Endothelial cell of umbilical vein (primary cell): ENCODE results near the gene SNAPIN. TPM values are rescaled to one million over a fixed set of nuclear protein-coding genes. Genes with fewer than 3 reads are reported as not detected.

Source experiments
- BruUV-seq: library from RNA; stranded (reverse); fragments of 400-500 nt; replicated peaks from 2 replicates; lab custom pipeline; 2021; lab: Mats Ljungman, UMichigan
- CTCF ChIA-PET: fragments of 300-600, 350-600 bp; sonication (Branson Sonifier 250); formaldehyde crosslinking; loops from one replicate; lab custom pipeline; 2021; ENCODE audit warnings: antibody characterized with exemption, inconsistent platforms; lab: Charles Lee
- POLR2A ChIA-PET: fragments of 300-600, 350-600 bp; sonication (Branson Sonifier 250); formaldehyde crosslinking; loops from one replicate; lab custom pipeline; 2021; ENCODE audit warnings: antibody characterized with exemption, inconsistent platforms; lab: Charles Lee
- DNase-seq: peaks from one replicate; pipeline ENCODE4 v3.0.0-alpha.2; 2011; ENCODE audit warnings: low read depth, low spot score
- FAIRE-seq: peaks from 2 replicates; lab custom pipeline; 2011; peaks lifted over from hg19 to GRCh38; lab: Jason Lieb, UNC
- H2AFZ ChIP-seq: 2 replicates; pipeline ENCODE4 v1.6.0; 2012; ENCODE audit warnings: low read depth, low read length, control low read depth, inconsistent platforms
- H3K27ac ChIP-seq: 2 replicates; pipeline ENCODE4 v1.5.1; 2011; ENCODE audit warnings: low read depth, mild to moderate bottlenecking, control low read depth, low read length, moderate library complexity; ENCODE audit not compliant: insufficient read depth
- H3K27me3 ChIP-seq, 2 experiments: 2 replicates each; pipeline versions ENCODE4 v1.6.0 to v1.6.1; 2011; ENCODE audit warnings: low read length in 2 of 2, mixed read lengths in 1 of 2; ENCODE audit not compliant: control insufficient read depth in 2 of 2, insufficient read depth in 2 of 2
- H3K36me3 ChIP-seq, 2 experiments: 2 replicates in 1 of 2; 3 replicates in 1 of 2; pipeline ENCODE4 v1.5.1; 2011; ENCODE audit warnings: low read length in 2 of 2, mild to moderate bottlenecking in 1 of 2, moderate library complexity in 1 of 2; ENCODE audit not compliant: control insufficient read depth in 2 of 2, insufficient read depth in 2 of 2; ENCODE audit errors: extremely low read depth in 1 of 2
- H3K4me1 ChIP-seq: 3 replicates; pipeline ENCODE4 v1.5.1; 2011; ENCODE audit warnings: mild to moderate bottlenecking, low read length; ENCODE audit not compliant: control insufficient read depth, insufficient read depth; ENCODE audit errors: extremely low read depth
- H3K4me2 ChIP-seq: 2 replicates; pipeline ENCODE4 v1.6.1; 2011; ENCODE audit warnings: low read length, control low read depth, mixed read lengths; ENCODE audit not compliant: insufficient read depth
- H3K4me3 ChIP-seq, 3 experiments: fragments of 200-600 bp in 1 of 3; sonication (generic), shearing (Covaris generic) in 1 of 3; replicated peaks in 1 of 3; 2 replicates each; pipeline ENCODE4 v1.5.1; 2011 to 2016; ENCODE audit warnings: control low read depth in 3 of 3, low read length in 3 of 3, mild to moderate bottlenecking in 2 of 3, inconsistent platforms in 1 of 3, low read depth in 1 of 3, moderate library complexity in 1 of 3; ENCODE audit not compliant: insufficient read depth in 1 of 3
- H3K79me2 ChIP-seq: 2 replicates; pipeline ENCODE4 v1.6.0; 2012; ENCODE audit warnings: low read length, inconsistent platforms; ENCODE audit not compliant: control insufficient read depth, insufficient read depth
- H3K9ac ChIP-seq: replicated peaks from 2 replicates; pipeline ENCODE3; 2011; ENCODE audit warnings: low read length, control low read depth; ENCODE audit not compliant: insufficient read depth; ENCODE audit errors: extremely low read depth
- H3K9me1 ChIP-seq: replicated peaks from 3 replicates; pipeline ENCODE4 v1.6.0; 2011; ENCODE audit warnings: mild to moderate bottlenecking, low read length; ENCODE audit not compliant: control insufficient read depth, insufficient read depth; ENCODE audit errors: extremely low read depth
- H3K9me3 ChIP-seq: replicated peaks from 2 replicates; pipeline ENCODE4 v1.5.1; 2012; ENCODE audit warnings: low read length, inconsistent platforms; ENCODE audit not compliant: control insufficient read depth, insufficient read depth
- H4K20me1 ChIP-seq: replicated peaks from 2 replicates; pipeline ENCODE3; 2011; ENCODE audit warnings: mild to moderate bottlenecking, low read length; ENCODE audit not compliant: control insufficient read depth, insufficient read depth; ENCODE audit errors: extremely low read depth
- EZH2 ChIP-seq: IDR thresholded peaks from 2 replicates; pipeline ENCODE4 v1.6.1; 2012; ENCODE audit warnings: borderline replicate concordance, low read depth, mild to moderate bottlenecking, moderate library complexity, low read length, inconsistent platforms; ENCODE audit not compliant: severe bottlenecking
- FOS ChIP-seq: IDR thresholded peaks from 2 replicates; pipeline ENCODE4 v1.6.1; 2011; ENCODE audit warnings: mild to moderate bottlenecking, low read length, moderate library complexity, borderline replicate concordance; ENCODE audit not compliant: insufficient read depth
- GATA2 ChIP-seq: IDR thresholded peaks from 2 replicates; pipeline ENCODE4 v1.7.0; 2011; ENCODE audit warnings: low read depth, mild to moderate bottlenecking, moderate library complexity, mixed read lengths, low read length; ENCODE audit not compliant: insufficient read length, insufficient read depth
- JUN ChIP-seq: IDR thresholded peaks from 2 replicates; pipeline ENCODE4 v1.6.1; 2011; ENCODE audit warnings: borderline replicate concordance, low read depth; ENCODE audit not compliant: insufficient read length, insufficient read depth
- MYC ChIP-seq: IDR thresholded peaks from one replicate; pipeline ENCODE4 v1.6.1; 2011; ENCODE audit warnings: mild to moderate bottlenecking, low read depth, low read length
- POLR2A ChIP-seq: IDR thresholded peaks from 2 replicates; pipeline ENCODE4 v1.6.1; 2012; ENCODE audit warnings: low read depth, mild to moderate bottlenecking, control low read depth, low read length
- POLR2AphosphoS5 ChIP-seq: IDR thresholded peaks from 2 replicates; pipeline ENCODE4 v1.6.1; 2012; ENCODE audit warnings: low read depth, mild to moderate bottlenecking, control low read depth, low read length, moderate library complexity; ENCODE audit not compliant: insufficient read depth
- dilution Hi-C: fragments of 300-500 bp; cut with MboI; formaldehyde crosslinking; loops from one replicate; pipeline ENCODE4 v1.15.0; 2019; ENCODE audit warnings: low sequenced_read_pairs; ENCODE audit not compliant: extremely low pct_ligation_motif_present
- intact Hi-C: fragments of 100-400 bp; cut with micrococcal nuclease; formaldehyde crosslinking; loops from one replicate; pipeline ENCODE4 v1.10.0; 2022
- polyA plus RNA-seq, 4 experiments: library from polyadenylated mRNA; depleted of rRNA in 3 of 4; stranded (reverse) in 3 of 4; unstranded in 1 of 4; fragments of >200 nt; gene quantifications; 2 replicates each; pipeline versions ENCODE4 v1.2.1 to v1.2.3, GENCODE V29; 2011 to 2012; ENCODE audit warnings: missing spikeins in 1 of 4
- total RNA-seq: library from RNA; stranded (reverse); gene quantifications from 2 replicates; pipeline ENCODE4 v1.2.3, GENCODE V29; 2021
- TF ChIP-seq, protein P1 (sequence below), 2 donors: IDR thresholded peaks; 1 replicate in 1 of 2; 2 replicates in 1 of 2; pipeline ENCODE4 v1.5.1; 2011; ENCODE audit warnings: low read length in 2 of 2, mild to moderate bottlenecking in 2 of 2, moderate library complexity in 2 of 2, control low read depth in 1 of 2, inconsistent platforms in 1 of 2, low read depth in 1 of 2; ENCODE audit not compliant: insufficient read depth in 1 of 2; ENCODE audit errors: extremely low read depth in 1 of 2
- TF ChIP-seq, protein P2 (sequence below): IDR thresholded peaks from 2 replicates; pipeline ENCODE4 v1.6.1; 2011; ENCODE audit not compliant: insufficient read depth, insufficient read length

The SNAPIN gene
- total and polyA plus RNA-seq, 2 donors (not counting 3 experiments of a cell fraction or from before 2014, with no cell fraction given): 36.8 to 55.1 TPM

DNA sequence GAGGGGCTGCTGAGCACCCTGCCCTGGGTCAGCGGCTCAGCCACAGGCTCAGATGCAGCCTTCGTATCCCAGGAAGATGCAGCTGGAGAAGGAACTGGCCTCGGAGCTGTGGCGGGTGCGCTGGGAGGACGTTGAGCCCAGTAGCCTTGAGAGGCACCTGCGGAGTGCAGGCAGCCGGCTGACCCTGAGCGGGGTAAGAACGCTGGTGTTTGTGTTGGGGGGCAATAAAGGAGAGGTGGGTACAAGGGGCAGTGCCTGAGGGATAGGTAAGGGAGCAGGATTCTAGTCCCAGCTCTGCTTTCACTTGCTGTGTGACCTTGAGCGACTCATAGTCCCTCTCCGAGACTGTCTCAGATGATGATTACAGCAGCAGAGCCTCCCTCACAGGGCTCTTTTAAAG lies 26.4 kb downstream of the SNAPIN start:
- peaks cover 0 to 4% of the 10 kb centered on the region in 2 experiments for H3K27me3 ChIP-seq
- CTCF ChIA-PET: no interaction called here
- no TSS peak for BruUV-seq

More for the DNA sequence above, 26.4 kb downstream of the SNAPIN start:
- no peak for TF ChIP-seq POLR2AphosphoS5
- no peak for TF ChIP-seq JUN
- no peak for TF ChIP-seq FOS
- TF ChIP-seq GATA2: no peak
- TF ChIP-seq, protein P1, sequence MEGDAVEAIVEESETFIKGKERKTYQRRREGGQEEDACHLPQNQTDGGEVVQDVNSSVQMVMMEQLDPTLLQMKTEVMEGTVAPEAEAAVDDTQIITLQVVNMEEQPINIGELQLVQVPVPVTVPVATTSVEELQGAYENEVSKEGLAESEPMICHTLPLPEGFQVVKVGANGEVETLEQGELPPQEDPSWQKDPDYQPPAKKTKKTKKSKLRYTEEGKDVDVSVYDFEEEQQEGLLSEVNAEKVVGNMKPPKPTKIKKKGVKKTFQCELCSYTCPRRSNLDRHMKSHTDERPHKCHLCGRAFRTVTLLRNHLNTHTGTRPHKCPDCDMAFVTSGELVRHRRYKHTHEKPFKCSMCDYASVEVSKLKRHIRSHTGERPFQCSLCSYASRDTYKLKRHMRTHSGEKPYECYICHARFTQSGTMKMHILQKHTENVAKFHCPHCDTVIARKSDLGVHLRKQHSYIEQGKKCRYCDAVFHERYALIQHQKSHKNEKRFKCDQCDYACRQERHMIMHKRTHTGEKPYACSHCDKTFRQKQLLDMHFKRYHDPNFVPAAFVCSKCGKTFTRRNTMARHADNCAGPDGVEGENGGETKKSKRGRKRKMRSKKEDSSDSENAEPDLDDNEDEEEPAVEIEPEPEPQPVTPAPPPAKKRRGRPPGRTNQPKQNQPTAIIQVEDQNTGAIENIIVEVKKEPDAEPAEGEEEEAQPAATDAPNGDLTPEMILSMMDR (IDR thresholded peaks at IDR 0.05; ENCODE audit: extremely low read depth in 1 of 2, insufficient read depth in 1 of 2, low read depth in 1 of 2, low read length in 2 of 2): no peak
- TF ChIP-seq MYC: no peak
- no peak for TF ChIP-seq POLR2A
- no peak for TF ChIP-seq EZH2
- TF ChIP-seq, protein P2, sequence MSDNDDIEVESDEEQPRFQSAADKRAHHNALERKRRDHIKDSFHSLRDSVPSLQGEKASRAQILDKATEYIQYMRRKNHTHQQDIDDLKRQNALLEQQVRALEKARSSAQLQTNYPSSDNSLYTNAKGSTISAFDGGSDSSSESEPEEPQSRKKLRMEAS: no peak
- H3K36me3 ChIP-seq: peaks cover 0 to 21% of the 10 kb centered on the region in 2 experiments
- H4K20me1 ChIP-seq: no peaks in the 10 kb centered on the region
- no peaks in the 10 kb centered on the region for H3K9me1 ChIP-seq
- no peak overlapping the region for H3K4me3 ChIP-seq
- dilution Hi-C loops (no loop called here), intact Hi-C loops (no loop called here)
- no peak overlapping the region for H3K4me2 ChIP-seq
- no peak for DNase-seq
- no peak overlapping the region for H2AFZ ChIP-seq
- H3K9ac ChIP-seq: no peak overlapping the region
- H3K79me2 ChIP-seq: no peaks in the 10 kb centered on the region
- no peaks in the 10 kb centered on the region for H3K9me3 ChIP-seq
- no peak overlapping the region for H3K27ac ChIP-seq
- no peak for FAIRE-seq
- no peaks in the 10 kb centered on the region for H3K4me1 ChIP-seq
- POLR2A ChIA-PET: no interaction called here
